DOHH2 (cell line): ENCODE data around the gene AQP7.

Source experiments
- EZH2phosphoT487 ChIP-seq: fragments of 200-600 bp; sonication (generic); IDR thresholded peaks from 2 replicates; pipeline ENCODE4 v1.6.1; 2017; ENCODE audit warnings: borderline replicate concordance, mild to moderate bottlenecking, antibody characterized with exemption, low read length, moderate library complexity, mixed read lengths
- TF ChIP-seq, protein P1 (sequence below): fragments of 200-600 bp; sonication (generic); IDR thresholded peaks from one replicate; pipeline ENCODE4 v1.5.1; 2014; ENCODE audit warnings: antibody characterized with exemption, mild to moderate bottlenecking, low read depth, low read length; ENCODE audit not compliant: poor library complexity, severe bottlenecking

DNA sequence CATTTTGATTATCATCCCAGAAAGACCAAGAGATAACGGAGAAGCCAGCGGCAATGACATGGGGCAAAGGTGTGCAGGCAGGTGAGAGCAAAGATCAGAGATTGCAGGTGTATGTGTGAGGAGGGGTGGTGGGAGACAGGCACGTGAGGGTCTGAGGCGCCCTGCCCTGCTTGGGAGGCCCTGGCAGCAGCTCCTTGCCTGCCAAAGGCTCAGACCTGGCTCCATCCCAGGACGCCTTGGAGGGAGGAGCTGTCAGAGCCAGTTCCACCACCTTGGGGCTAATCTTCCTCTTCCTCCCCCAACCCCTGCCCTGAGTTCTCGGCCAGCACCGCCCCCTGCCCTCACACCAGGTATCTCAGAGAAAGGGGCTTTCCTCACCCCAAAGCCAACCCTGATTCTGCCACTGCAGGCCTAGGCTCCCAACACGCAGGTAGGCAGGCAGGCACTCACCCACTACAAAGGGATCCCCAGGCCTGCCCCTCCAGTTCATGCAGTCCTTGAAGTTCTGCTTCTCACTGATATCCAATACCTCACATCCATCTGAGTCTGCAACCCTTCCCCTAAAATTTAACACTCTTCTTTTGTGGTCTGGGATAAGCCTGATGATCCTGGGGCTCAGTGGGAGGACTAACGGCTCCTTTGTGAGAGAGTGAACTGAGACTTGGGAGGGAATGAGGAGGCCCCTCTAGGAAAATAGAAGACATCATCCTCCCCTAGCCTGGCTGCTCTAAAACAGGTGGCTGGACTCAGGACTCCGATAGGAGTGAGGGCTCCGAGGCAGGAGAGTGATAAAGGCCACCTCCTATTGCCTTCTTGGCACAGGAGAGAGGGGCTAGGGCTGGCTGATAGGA is 43.2 kb upstream of the AQP7 start:
- TF ChIP-seq, protein P1, sequence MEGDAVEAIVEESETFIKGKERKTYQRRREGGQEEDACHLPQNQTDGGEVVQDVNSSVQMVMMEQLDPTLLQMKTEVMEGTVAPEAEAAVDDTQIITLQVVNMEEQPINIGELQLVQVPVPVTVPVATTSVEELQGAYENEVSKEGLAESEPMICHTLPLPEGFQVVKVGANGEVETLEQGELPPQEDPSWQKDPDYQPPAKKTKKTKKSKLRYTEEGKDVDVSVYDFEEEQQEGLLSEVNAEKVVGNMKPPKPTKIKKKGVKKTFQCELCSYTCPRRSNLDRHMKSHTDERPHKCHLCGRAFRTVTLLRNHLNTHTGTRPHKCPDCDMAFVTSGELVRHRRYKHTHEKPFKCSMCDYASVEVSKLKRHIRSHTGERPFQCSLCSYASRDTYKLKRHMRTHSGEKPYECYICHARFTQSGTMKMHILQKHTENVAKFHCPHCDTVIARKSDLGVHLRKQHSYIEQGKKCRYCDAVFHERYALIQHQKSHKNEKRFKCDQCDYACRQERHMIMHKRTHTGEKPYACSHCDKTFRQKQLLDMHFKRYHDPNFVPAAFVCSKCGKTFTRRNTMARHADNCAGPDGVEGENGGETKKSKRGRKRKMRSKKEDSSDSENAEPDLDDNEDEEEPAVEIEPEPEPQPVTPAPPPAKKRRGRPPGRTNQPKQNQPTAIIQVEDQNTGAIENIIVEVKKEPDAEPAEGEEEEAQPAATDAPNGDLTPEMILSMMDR = no peak
- no peak for TF ChIP-seq EZH2phosphoT487
